GM23248 (cell line): ENCODE measurements around the gene RHOG.

Experiments used
- EZH2 ChIP-seq: fragments of 200-600 bp; sonication (generic); IDR thresholded peaks from 2 replicates; pipeline ENCODE4 v1.6.1; 2018; ENCODE audit warnings: antibody characterized with exemption, mild to moderate bottlenecking; ENCODE audit not compliant: insufficient read depth, poor library complexity, severe bottlenecking
- EZH2phosphoT487 ChIP-seq: fragments of 200-600 bp; sonication (generic); IDR thresholded peaks from 2 replicates; pipeline ENCODE4 v1.6.1; 2018; ENCODE audit warnings: antibody characterized with exemption, moderate library complexity, mild to moderate bottlenecking, low read depth; ENCODE audit not compliant: insufficient read depth

- TF ChIP-seq EZH2 (no peak), EZH2phosphoT487 (no peak)
Observed at GRCh38 chr11:3815845-3816244, 24.9 kb downstream of the RHOG start.
